ENCODE measurements around the gene APOC4. TPM values are rescaled to one million over a fixed set of nuclear protein-coding genes. Genes with fewer than 3 reads are reported as not detected.

Gene APOC4
- total RNA-seq, 1 experiment from 2014 or later = not detected

DNA sequence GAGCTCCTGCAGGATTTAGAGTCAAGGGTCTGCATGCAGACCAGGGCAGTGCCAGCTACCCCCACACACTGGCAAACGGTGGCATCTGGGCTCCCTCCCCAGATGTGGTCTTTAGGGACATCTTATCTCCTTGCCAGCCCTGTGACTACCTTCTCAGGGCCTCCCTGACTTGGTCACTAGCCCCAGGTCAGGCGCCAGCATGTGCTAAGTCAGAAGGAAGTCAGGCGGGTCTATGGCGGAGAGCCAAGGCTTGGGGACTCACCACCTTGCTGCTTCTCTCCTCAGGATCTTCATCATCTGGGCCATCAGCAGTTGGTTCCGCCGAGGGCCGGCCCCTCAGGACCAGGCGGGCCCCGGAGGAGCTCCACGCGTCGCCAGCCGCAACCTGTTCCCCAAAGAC lies 30.8 kb downstream of the APOC4 start:
- TF ChIP-seq, protein P1, sequence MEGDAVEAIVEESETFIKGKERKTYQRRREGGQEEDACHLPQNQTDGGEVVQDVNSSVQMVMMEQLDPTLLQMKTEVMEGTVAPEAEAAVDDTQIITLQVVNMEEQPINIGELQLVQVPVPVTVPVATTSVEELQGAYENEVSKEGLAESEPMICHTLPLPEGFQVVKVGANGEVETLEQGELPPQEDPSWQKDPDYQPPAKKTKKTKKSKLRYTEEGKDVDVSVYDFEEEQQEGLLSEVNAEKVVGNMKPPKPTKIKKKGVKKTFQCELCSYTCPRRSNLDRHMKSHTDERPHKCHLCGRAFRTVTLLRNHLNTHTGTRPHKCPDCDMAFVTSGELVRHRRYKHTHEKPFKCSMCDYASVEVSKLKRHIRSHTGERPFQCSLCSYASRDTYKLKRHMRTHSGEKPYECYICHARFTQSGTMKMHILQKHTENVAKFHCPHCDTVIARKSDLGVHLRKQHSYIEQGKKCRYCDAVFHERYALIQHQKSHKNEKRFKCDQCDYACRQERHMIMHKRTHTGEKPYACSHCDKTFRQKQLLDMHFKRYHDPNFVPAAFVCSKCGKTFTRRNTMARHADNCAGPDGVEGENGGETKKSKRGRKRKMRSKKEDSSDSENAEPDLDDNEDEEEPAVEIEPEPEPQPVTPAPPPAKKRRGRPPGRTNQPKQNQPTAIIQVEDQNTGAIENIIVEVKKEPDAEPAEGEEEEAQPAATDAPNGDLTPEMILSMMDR (IDR thresholded peaks at IDR 0.05; ENCODE audit: unreplicated experiment) = no peak
- no peaks in the 10 kb centered on the region for H3K27me3 Mint-ChIP-seq (ENCODE audit: insufficient read depth, unreplicated experiment)
- H3K36me3 Mint-ChIP-seq (ENCODE audit: insufficient read depth, unreplicated experiment) = peaks cover 71% of the 10 kb centered on the region
- CTCF ChIA-PET = interaction anchor here (0.5 kb wide), 1 partner anchor 71 kb away, joined by 3 read pairs; no protein-coding TSS in a partner anchor
- H3K27ac Mint-ChIP-seq (ENCODE audit: low read depth, unreplicated experiment) = no peak overlapping the region
- no peak overlapping the region for H3K4me3 Mint-ChIP-seq (ENCODE audit: unreplicated experiment)
- no peak for DNase-seq (ENCODE audit: unreplicated experiment)
- BruUV-seq (replicated peaks) = no TSS peak
- H3K9me3 Mint-ChIP-seq (ENCODE audit: unreplicated experiment) = no peaks in the 10 kb centered on the region
- intact Hi-C loops (cut with micrococcal nuclease) = no loop called here
- POLR2A ChIA-PET = no interaction called here
- H3K4me1 Mint-ChIP-seq (ENCODE audit: insufficient read depth, unreplicated experiment) = no peaks in the 10 kb centered on the region

DNA sequence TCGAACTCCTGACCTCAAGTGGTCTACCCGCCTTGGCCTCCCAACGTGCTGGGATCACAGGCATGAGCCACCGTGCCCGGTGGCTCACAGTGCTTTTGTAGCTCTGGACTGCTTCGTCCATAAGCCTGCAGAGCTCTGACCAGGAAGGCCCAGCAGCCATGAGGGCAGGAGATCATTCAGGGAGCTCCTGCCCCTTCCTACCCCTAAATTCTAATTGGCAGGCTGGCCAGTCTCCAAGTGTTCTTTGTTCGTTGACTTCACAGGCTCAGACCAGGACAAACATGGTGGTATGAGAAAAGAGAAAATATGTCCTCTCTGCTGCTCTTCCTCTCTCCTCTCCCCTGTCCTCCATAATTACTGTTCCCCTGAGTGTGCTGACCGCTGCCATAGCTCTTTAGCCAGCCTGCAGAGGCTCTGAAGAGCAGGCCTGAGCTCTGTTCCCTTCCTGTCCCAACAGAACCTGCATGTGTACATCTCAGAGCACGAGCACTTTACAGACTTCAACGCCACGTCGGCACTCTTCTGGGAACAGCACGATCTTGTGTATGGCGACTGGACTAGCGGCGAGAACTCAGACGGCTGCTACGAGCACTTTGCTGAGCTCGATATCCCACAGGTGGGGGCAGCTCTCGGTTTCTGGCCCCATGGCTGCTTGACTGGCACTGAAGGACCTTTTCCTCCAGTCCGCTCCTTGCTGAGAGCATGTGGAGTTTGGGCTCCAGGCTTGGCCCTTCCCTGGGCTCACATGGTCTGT lies 32.1 kb downstream of the APOC4 start:
- H3K27me3 Mint-ChIP-seq (ENCODE audit: insufficient read depth, unreplicated experiment) = no peaks in the 10 kb centered on the region
- POLR2A ChIA-PET = no interaction called here
- CTCF ChIA-PET = no interaction called here

DNA sequence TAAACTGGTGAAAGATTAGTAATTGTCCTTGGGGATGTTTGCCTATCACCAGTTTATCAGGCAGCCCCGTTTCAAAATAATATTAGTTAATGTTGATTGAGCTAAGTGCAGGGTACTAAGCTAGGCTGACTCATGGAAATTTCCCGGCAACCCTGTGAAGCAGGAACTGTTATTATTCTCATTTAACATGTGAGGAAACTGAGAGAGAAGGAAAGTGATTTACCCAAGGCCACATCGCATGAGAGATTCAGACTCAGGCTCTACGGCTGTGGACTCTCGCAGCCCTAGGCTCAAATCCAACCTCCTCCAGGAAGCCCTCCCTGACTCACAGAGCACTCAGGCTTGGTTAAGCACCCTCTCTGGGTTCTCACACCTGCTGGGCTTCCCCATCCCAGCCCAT lies 32.8 kb downstream of the APOC4 start:
- Mint-ChIP-seq H3K36me3 (ENCODE audit: insufficient read depth, unreplicated experiment) (peaks cover 77% of the 10 kb centered on the region), H3K4me3 (ENCODE audit: unreplicated experiment) (no peak overlapping the region), H3K27ac (ENCODE audit: low read depth, unreplicated experiment) (no peak overlapping the region), H3K27me3 (ENCODE audit: insufficient read depth, unreplicated experiment) (no peaks in the 10 kb centered on the region), H3K4me1 (ENCODE audit: insufficient read depth, unreplicated experiment) (no peaks in the 10 kb centered on the region), H3K9me3 (ENCODE audit: unreplicated experiment) (no peaks in the 10 kb centered on the region)
- no peak for DNase-seq (ENCODE audit: unreplicated experiment)
- ChIA-PET POLR2A (no interaction called here), CTCF (interaction anchor here (1.7 kb wide), 1 partner anchor 71 kb away, joined by 7 read pairs; no protein-coding TSS in a partner anchor)
- no TSS peak for BruUV-seq (replicated peaks)
- intact Hi-C loops (cut with micrococcal nuclease) = no loop called here
- TF ChIP-seq, protein P1 (IDR thresholded peaks at IDR 0.05; ENCODE audit: unreplicated experiment) = no peak

More for the DNA sequence above, 32.1 kb downstream of the APOC4 start:
- no peaks in the 10 kb centered on the region for H3K9me3 Mint-ChIP-seq (ENCODE audit: unreplicated experiment)
- TF ChIP-seq, protein P1 (IDR thresholded peaks at IDR 0.05; ENCODE audit: unreplicated experiment) = no peak
- no peak overlapping the region for H3K4me3 Mint-ChIP-seq (ENCODE audit: unreplicated experiment)
- DNase-seq (ENCODE audit: unreplicated experiment) = no peak
- no peak overlapping the region for H3K27ac Mint-ChIP-seq (ENCODE audit: low read depth, unreplicated experiment)
- no peaks in the 10 kb centered on the region for H3K4me1 Mint-ChIP-seq (ENCODE audit: insufficient read depth, unreplicated experiment)
- intact Hi-C loops (cut with micrococcal nuclease) = no loop called here
- peaks cover 77% of the 10 kb centered on the region for H3K36me3 Mint-ChIP-seq (ENCODE audit: insufficient read depth, unreplicated experiment)
- no TSS peak for BruUV-seq (replicated peaks)

DNA sequence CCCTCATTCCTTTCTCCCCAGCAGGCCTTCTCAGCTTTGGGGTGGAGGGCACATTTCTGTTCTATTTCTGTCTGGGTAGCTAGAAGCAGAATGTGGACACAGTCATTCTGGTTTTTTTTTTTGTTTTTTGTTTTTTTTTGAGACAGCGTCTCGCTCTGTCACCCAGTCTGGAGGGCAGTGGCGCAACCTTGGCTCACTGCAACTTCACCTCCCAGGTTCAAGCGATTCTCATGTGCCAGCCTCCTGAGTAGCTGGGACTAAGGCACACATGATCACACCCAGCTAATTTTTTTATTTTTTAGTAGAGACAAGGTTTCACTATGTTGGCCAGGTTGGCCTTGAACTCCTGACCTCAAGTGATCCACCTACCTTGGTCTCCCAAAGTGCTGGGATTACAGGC lies 33.4 kb downstream of the APOC4 start:
- TF ChIP-seq, protein P1 (IDR thresholded peaks at IDR 0.05; ENCODE audit: unreplicated experiment) = no peak
- H3K4me1 Mint-ChIP-seq (ENCODE audit: insufficient read depth, unreplicated experiment) = no peaks in the 10 kb centered on the region
- ChIA-PET CTCF (interaction anchor here (1.4 to 1.7 kb wide), 2 partner anchors 14 to 72 kb away, joined by 7 to 8 read pairs; no protein-coding TSS in a partner anchor), POLR2A (no interaction called here)
- no peak overlapping the region for H3K4me3 Mint-ChIP-seq (ENCODE audit: unreplicated experiment)
- no peaks in the 10 kb centered on the region for H3K9me3 Mint-ChIP-seq (ENCODE audit: unreplicated experiment)
- intact Hi-C loops (cut with micrococcal nuclease) = no loop called here
- no TSS peak for BruUV-seq (replicated peaks)
- no peaks in the 10 kb centered on the region for H3K27me3 Mint-ChIP-seq (ENCODE audit: insufficient read depth, unreplicated experiment)
- H3K27ac Mint-ChIP-seq (ENCODE audit: low read depth, unreplicated experiment) = no peak overlapping the region
- peaks cover 79% of the 10 kb centered on the region for H3K36me3 Mint-ChIP-seq (ENCODE audit: insufficient read depth, unreplicated experiment)
- DNase-seq (ENCODE audit: unreplicated experiment) = no peak

Data from MCF 10A (cell line).